Measurements from ENCODE around the gene ACTN1.

GRCh38 chr14:68856572-68856971, 122.5 kb downstream of the ACTN1 start:
- no peak for TF ChIP-seq GATA2 (IDR thresholded peaks at IDR 0.05; ENCODE audit: low read depth, low read length)
- no peak for TF ChIP-seq GATA3 (IDR thresholded peaks at IDR 0.05; ENCODE audit: low read depth, low read length)

Data from SH-SY5Y (cell line).